DMS153 (cell line): ENCODE data around the gene MRPL36.
"Not testable (repeated sequence)": the region's sequence is repeated elsewhere in the genome, so short reads cannot be mapped to it uniquely, and the experiment has no call there.

Experiments used
- DNase-seq: peaks from one replicate; lab custom pipeline; 2025; lab: John Stamatoyannopoulos, UW

MRPL36 gene

DNA sequence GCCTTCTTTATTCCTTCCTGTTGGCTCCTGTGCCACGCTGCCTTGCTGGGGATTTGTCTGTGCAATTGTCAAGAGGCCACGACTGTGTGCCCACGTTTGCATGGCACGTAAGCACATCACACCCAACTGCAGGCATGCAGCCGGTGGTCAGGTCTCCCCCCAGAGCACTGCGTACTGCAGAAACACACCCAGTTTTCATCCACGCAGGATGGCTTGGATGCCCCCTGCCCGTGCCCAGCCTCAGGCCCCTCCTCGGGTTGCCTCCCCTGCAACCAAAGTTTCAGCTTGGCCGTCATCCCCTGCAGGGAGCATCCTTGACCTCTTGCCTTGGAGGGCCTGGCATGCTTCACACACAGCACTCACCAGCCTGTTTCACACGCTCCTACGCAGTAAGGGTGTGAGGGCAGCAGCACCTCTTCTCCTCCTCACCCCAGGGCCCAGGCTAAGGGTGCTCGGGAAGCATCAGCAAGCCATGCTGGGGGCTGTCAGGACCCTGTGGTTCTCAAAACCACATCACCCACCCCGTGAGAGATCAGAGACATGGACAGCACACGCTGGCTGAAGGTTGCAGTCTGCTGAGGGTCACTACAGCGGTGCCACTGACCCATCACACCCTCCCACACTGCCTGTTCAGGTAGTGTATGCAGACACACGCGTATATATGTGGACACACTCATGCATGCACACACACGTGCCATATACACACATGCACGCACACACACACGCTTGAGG, 3.1 kb downstream of the MRPL36 start:
- DNase-seq = no peak

DNA sequence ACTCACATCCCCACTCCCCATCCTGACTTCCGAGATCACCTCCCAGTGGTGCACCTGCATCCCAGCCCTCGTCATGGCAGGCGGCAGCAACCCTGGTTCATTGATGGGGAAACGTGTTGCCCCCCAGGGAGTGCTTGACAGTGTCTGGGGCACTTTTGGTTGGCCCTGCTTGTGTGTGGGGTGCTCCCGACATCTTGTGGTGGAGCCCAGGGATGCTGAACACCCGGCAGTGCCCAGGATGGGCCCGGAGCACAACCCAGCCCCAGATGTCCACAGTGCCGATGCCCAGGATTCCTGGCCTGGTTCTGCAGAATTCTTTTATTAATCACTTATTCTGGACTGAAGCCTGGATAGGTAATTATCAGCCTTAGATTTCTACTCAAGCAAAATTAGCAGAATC, 3.7 kb downstream of the MRPL36 start:
- DNase-seq = no peak

DNA sequence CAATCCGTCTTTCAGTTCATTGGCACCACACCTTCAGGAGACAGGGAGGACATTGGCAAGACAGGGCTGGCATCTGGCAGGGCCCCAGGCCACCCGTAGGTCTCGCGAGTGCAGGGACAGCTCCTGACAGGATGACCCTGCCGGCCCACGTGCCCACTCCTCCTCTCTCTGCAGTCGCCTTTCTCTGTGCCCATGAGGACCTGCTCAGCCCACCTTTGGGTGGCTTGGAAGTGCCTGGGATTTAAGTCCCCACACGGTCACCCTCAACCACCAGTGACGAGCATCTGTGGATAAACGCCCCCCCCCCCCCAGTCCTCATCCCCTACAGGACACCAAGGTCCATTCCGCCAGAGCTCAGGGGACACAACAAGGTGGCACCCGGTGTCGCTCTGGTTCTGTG, 4.1 kb downstream of the MRPL36 start:
- DNase-seq = no peak

DNA sequence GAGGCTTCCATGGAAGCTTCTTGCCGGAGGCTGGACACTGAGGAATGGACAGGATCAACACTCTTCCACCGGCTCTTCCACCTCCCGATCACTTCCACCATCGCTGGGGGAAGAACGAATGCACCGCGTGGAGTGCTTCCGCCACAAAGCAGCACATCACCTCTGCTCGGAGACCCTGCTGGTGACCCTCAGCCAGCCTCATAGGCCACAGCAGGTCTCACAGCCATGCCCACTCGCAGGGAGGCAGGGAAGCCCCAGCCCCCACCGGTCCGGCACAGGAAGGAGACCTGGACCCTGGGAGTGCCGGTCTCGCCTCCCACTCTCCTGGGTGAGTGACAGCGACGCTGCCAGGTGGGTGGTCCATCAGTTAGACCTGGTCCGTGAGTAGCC, 4.7 kb downstream of the MRPL36 start:
- DNase-seq = no peak

DNA sequence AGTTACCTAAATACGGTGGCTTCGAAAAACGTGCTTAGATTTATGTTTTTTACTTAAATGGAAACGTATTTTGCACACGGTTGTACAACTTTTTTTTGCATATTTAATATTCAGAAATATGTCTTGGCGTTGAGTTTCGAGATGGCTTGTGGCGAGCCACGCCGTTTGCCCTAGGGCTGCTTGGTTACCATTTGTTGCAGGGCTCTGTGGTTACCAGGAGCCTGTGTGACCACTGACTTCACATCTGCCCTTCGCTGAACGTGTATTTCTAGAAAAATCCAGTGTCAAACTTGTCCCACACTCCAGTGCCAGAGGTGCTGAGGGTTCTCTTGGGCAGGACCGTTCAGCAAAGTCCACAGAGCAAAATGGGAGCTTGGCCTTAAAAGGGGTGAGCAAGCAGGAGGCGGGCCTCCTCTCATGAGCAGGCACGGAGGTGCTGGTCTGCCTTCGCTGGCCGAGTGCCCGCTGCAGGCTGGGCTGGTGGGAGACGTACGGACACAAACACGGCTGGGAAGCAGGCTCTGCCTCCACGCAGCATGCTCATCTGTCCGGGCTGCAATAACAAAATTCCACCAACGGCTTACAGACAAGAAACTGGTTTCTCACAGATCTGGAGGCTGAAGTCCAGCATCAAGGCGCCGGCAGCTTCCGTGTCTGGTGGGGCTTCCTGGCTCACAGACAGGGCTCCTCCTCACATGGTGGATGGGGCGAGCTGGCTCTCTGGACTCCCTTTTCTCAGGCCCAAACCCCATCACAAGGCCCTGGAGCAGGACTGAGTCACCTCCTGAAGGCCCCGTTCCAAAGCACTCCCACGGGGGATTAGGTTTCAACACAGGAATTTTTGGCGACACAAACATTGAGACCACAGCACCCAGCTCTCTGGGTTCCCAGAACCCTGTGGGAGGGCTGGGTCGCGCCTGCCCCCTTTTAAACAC, 5.4 kb downstream of the MRPL36 start:
- no peak for DNase-seq

DNA sequence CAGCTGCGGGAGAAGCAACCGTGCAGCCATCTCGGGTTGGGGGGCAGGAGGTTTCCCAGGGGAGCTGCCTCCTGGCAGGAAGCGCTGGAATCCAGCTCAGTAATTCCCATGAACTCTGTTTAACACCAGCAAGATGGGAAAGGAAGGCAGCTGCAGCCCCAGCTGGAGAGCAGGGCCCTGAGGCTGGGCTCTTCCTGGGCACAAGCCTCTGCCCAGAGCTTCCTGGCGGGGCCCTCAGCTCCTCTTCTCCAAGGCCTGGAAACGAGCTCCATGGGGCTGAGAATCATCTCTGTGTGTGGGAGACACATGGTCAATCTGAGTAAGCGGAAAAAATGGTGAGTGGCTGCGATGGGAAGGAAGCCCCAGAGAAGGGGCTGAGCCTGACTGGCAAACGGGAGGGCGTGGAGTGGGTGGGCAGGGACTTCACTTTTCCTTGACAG, 6.3 kb downstream of the MRPL36 start:
- DNase-seq = no peak

DNA sequence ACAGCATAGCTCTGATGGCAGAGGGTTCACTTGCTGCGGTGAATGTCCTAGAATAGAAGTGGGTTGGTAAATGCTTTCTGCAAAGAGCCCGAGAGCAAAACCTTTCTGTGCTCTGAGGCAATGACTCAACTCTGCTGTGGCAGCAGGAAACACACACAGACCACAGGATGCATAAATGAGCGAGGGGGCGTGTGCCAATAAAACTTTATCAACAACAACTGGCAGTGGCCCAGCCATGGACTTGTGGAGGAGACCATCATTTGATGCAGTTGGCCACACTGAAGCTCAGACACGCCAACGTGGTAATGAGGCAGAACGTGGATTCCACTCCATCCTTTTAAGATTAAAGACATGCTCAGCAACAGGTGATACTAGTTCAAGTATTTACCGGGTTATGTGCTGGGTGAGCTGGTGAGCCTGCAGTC, 6.8 kb downstream of the MRPL36 start:
- DNase-seq = no peak

DNA sequence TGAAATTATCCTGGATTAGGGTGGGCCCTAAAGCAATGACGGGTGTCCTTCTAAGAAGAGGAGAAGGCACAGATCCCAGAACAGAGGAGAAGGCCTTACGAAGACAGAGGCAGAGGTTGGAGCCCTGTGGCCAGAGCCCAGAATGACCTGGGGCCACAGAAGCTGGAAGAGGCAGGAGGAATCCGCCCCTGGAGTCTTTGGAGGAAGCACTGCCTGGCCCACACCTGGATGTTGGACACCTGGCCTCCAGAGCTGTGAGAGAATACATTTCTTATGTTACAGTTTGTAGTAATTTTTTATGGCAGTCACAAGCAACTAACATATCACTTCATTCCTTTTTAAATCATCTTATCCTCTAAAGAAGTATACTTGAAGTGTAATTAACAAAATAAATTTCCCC, 8.5 kb downstream of the MRPL36 start:
- DNase-seq = no peak

DNA sequence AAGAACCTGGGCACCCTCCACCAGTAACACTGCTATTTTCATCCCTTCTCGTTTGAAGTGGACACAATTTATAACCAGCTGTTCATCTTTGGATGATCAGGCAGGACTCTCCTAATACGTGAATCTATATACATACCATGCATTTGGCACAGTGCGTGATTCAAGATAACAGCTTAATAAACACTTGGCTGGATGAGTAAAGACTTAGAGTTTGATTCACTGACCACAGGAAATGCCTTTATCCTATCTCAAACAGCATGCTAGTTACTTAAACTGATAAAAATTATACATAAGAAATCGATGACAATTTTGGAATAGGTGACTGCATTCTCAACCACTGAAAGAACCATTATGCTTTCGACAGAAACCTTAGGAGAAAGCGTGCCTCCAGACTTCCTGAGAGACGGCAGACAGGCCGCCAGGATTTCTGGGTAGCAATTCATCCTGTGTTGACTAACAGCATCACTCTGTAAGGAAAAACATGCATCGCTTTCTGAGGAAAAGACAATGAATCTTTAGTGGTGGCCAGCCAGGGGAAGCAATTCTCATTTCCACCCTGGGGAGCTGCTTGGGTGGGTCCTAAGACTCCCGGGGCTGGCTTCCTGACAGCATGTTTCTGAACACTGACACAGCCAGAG, 9.7 kb downstream of the MRPL36 start:
- DNase-seq = no peak

DNA sequence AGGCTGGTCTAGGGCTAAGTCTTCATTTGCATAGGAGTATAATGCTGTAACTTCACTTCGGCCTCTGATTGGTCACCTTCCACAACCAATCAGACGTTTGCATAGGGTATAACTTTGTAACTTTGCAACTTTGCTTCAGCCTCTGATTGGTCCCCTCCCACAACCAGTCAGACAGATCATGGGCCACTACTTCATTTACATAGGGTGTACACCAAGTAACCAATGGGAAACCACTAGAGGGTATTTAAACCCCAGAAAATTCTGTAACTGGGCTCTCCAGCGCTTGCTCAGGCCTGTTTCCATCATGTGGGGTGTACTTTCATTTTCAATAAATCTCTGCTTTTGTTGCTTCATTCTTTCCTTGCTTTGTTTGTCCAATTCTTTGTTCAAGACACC, 10.2 kb downstream of the MRPL36 start:
- not testable (repeated sequence) for DNase-seq

DNA sequence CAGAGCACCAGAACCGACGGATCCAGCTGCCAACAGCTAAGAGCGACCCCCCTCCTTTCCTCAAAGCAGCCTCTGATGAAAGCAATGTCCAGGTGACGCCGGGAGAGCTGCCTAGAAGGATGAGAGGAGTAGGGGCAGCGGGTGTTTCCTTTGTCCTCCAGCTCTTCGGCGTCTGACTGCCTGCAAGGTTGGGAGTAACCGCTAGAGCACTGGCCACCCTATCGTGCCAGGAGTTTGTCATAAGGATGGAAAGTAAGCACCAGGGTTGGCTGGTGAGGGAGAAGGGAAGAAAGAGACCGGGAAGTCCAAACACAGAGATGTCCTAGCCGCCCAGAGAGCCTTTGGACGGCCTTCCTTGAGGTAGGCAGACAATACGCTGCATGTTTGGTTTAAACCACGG, 10.8 kb downstream of the MRPL36 start:
- DNase-seq = no peak

DNA sequence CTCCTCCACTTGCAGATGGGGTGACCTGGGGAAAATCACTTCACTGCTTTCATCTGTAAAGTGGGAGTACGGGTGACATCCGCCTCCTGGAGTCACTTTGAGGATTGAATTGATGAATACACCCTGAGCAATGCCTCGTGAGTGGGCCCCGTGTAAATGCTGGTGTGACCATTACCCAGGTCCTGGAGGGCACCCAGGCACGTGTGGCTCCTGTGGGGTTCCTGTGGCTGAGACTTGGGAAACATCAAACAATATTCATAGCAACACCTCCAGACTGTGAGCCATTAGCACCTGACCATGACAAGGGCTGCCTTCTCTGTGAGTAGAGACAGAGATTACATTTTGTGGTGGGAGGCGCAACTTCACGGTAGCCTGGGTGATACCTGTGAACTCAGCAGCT, 11.4 kb downstream of the MRPL36 start:
- no peak for DNase-seq

DNA sequence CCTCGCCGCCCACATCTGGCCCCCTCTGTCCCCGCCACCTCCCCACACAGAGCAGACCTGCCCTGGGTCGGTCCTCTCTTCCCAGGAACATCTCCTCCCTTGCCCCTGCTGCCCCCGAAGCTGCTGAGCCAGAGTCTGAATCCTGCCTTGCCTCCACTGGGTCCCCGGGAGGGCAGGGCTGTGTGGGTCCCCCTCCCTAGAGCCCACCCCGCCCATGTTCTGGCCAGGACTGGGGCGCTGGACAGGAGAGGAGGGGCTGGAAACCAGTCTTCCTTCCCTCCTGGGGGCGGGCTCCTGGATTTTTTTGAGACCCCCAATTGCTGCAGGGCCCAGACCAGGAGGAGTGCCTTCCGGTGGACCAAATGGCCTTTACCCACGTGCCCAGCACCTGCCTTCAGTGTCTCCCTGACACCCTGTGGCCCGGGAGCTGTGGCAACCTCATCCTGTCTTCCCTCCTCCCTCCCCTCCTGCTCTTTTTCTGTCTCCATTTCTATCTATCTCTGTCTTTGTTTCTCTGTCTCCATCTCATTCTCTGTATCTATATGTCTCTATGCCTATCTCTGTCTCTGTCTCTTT, 12.1 kb downstream of the MRPL36 start:
- DNase-seq = no peak

DNA sequence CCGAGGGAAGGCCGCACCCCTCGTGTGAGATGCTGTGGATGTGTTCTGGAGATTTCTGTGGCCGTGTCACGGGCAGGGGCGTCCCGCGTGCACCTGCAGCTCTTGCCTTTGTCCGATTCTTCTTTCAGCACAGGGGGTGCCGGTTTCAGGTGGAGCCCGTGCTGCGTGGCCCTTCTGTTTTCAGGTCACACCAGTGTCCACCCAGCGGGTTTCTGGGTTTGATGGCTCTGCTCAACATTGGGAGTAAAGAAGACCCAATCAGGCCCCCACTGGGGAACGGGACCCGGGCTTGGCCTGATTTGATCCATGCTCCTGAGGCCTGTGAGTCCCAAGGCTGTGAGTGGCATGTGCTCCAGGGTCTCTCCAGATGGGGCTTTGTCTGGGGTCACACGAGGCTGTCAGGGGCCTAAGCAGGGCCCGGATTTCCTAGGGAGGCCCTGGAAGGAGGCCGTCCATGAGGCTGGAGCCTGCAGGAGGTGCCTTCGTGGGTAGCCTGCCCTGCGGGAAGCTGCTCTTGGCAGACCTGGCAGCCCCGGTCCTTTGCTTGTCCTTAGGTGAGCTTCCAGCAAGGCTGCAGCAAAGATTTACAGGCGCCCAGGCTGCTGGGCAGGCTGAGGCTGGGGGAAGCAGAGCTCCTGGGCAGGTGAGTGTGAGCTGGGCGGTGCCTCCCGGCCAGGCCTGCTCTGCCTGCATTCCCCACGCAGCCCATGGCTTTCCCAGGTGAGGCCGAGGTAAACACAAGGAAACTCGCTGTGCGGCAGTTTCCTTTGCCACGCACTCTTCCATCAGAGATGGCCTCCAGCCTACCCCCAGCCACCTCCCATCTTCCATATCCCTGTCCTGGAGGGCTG, 12.8 kb downstream of the MRPL36 start:
- DNase-seq = no peak

DNA sequence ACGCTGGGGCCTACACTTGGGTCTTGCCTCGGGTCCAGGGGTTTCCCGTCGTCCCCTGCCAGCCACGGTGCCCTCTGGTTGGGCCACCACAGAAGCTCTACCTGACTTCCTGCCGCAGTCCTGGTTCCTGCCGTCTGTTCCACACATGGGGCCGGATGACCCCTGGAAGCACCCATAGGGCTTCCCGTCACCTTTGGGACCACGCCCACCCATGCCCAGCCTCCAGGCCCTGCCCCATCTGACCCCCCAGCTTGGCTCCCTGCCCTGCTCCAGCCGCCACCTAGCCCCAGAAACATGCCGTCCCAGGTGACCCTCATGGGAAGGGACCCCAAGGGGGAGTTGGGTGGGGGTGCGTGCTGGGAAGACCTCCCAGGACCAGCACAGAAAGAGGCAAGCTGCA, 13.7 kb downstream of the MRPL36 start:
- no peak for DNase-seq

DNA sequence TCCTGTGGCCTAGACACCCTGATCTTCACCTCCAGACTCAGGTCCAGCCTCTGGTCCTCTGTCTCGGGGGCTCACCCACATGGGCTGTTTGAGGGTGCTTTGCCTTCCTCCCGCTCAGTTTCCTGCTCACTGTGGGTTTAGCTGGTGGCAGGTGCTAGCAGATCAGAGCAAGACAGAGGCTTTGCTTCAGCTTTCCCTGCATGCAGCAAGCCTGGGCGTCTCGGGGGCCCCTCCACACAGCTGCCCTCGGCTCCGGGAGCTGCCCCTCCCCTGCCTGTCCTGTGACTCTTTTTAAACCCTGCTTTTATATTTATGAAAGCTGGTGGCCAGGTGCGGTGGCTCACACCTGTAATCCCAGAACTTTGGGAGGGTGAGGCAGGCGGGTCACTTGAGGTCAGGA, 14.6 kb downstream of the MRPL36 start:
- DNase-seq = no peak

DNA sequence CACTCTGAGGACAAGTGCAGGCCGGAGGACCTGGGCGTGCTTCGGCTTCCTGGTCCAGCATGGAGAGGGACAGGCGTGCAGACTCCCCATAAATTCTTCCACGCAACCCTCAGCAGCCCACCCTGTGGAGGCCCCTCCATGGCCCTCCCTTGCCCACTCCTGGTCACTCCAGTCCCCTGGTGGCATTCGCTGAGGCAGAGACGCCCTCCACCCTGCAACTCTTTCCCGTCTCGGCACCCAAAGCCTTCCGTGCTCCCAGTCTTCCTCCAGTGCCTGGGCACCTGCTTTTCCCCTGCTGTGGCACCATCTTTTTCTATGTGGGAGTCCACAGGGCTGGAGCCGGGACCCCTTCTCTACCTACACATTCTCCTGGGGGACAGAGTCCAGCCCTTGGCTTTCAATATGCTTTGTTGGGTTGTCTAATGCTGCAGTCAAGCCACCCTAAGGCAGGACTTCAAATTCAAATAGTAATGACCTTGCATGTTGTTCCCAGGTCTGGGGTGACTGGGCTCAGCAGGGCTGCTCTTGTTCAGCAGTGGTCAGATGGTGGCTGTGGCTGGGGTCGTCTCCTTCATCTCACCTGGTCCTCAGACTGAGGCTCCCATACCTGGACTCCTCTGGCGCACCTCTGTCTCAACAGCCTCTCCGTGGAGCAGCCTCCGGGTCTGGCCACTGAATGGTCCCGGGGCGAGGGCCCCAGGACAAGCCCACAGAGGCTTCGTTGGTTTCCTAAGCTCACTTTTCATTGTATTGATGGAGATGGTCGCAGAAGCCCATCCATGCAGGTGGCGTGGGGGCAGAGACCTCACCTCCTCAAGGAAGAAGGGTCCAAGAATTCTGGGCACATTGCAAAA, 15.2 kb downstream of the MRPL36 start:
- DNase-seq = no peak

DNA sequence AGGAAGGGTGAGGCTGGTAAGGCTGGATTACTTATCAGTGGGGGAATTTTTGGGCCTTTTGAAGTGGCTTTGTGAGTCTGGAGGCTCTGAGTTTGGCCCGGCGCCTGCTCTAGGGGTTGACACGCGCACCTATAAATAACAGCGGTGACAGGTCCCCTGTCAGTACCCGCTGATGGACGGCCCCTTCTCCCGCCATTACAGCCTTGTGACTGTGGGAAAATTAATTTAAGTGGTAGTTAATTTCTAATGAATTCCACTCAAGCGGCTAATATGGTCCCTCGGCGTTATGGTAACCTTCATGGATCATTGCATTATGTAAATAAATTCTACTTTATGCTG, 16.5 kb downstream of the MRPL36 start:
- DNase-seq = no peak

DNA sequence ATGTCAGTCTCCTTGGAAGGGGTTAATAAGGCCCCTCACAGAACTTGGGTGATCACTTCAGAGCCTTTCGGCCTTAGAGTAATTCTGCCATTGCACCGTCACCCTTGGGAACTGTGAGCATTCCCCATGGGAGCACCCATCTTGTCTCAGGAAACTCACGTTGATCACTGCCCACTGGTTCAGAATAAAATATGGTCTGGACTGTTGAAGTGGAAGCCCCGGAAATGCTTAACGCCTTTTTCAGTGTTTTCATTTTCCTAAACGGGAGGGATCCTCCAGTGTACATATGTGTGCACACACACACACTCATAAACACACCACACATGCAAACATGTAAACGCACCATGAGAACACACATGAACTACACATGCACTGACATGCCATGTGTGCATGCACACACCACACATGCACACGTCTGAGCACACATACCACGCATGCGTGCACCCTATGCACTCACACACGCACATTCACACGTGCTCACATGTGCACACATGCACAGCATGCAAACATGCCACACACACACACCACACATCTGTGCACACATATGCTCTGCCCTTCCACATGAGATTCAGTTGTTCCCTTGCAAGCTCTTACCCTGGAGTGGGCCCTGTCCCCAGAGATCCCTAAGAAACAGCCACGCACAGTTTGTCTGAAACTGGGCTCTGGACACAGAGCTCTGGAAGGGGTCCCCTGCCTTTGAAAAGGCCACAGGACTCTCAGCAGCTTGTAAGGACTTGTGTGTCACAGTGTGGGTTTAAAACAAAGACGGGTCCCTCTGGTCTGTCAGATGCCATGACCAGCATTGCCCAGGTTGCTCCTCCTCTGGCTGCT, 17.0 kb downstream of the MRPL36 start:
- DNase-seq = no peak
